Uterus (tissue), 4 donors: Measurements from ENCODE around the gene KCNK13. TPM values are rescaled to one million over a fixed set of nuclear protein-coding genes. Genes with fewer than 3 reads are reported as not detected.

Experiments
- DNase-seq, 2 donors: peaks; one replicate each; pipeline ENCODE4 v3.0.0-alpha.2; 2019 to 2020
- H3K27ac ChIP-seq, 2 donors: fragments of 200-600 bp; sonication (generic); 1 replicate in 1 of 2; 2 replicates in 1 of 2; pipeline ENCODE4 v1.5.1; 2016 to 2018
- H3K27me3 ChIP-seq, 2 donors: fragments of 200-600 bp; sonication (generic); one replicate each; pipeline ENCODE4 v1.5.1; 2018 to 2019; ENCODE audit warnings: control low read depth in 1 of 2
- H3K36me3 ChIP-seq, 2 donors: fragments of 200-600 bp; sonication (generic); one replicate each; pipeline ENCODE4 v1.5.1; 2019; ENCODE audit warnings: control low read depth in 1 of 2
- H3K4me1 ChIP-seq, 2 donors: fragments of 200-600 bp; sonication (generic); one replicate each; pipeline ENCODE4 v1.5.1; 2018 to 2019; ENCODE audit warnings: control low read depth in 1 of 2
- H3K4me3 ChIP-seq, 2 donors: fragments of 200-600 bp; sonication (generic); 1 replicate in 1 of 2; 2 replicates in 1 of 2; pipeline ENCODE4 v1.5.1; 2018 to 2019; ENCODE audit warnings: mild to moderate bottlenecking in 1 of 2
- H3K9me3 ChIP-seq, 2 donors: fragments of 200-600 bp; sonication (generic); one replicate each; pipeline ENCODE4 v1.5.1; 2019; ENCODE audit warnings: control low read depth in 1 of 2
- CTCF ChIP-seq, 4 experiments: fragments of 200-600 bp in 2 of 4; fragments of 450-650 bp in 2 of 4; sonication (generic) in 2 of 4; IDR thresholded peaks; one replicate each; pipeline ENCODE4 v1.5.1; 2016 to 2019; ENCODE audit warnings: antibody characterized with exemption in 4 of 4, mild to moderate bottlenecking in 2 of 4, moderate library complexity in 1 of 4
- POLR2A ChIP-seq, 2 donors: fragments of 450-650 bp; IDR thresholded peaks; one replicate each; pipeline ENCODE4 v1.6.1; 2016; ENCODE audit warnings: antibody characterized with exemption in 2 of 2, mild to moderate bottlenecking in 1 of 2, moderate library complexity in 1 of 2
- intact Hi-C: fragments of 100-400 bp; cut with DNase I; formaldehyde crosslinking; loops from one replicate; pipeline ENCODE4 v1.15.1; 2023; ENCODE audit warnings: low total_unique reads
- total RNA-seq, 4 donors: library from RNA; depleted of rRNA in 3 of 4; stranded (reverse); fragments of >200 nt in 3 of 4; gene quantifications; one replicate each; pipeline versions ENCODE4 v1.1.0 to v1.2.4, GENCODE V29; 2014 to 2023
- donor health status: DM: yes; HTN: yes; CAD: no.

The KCNK13 gene
- total RNA-seq, 4 donors from 2014 or later: 0.14 TPM; not detected in 3

GRCh38 chr14:90060965-90061684 is 669 bp upstream of the KCNK13 start:
- TF ChIP-seq CTCF (IDR thresholded peaks at IDR 0.05) (no peak), POLR2A (IDR thresholded peaks at IDR 0.05) (no peak)
- peak overlapping the region in 1 of 2 donors; percentile 4 for H3K4me3 ChIP-seq
- intact Hi-C loops: no loop called here
- H3K27ac ChIP-seq: no peak overlapping the region
- peaks cover 0 to 33% of the 10 kb centered on the region in 2 donors for H3K27me3 ChIP-seq
- no peaks in the 10 kb centered on the region for H3K36me3 ChIP-seq
- H3K9me3 ChIP-seq: no peaks in the 10 kb centered on the region
- H3K4me1 ChIP-seq: peaks cover 0 to 25% of the 10 kb centered on the region in 2 donors
- no peak for DNase-seq

GRCh38 chr14:90062127-90062794 is 467 bp downstream of the KCNK13 start:
- Histone ChIP-seq H3K4me3 (no peak overlapping the region), H3K27ac (no peak overlapping the region), H3K36me3 (no peaks in the 10 kb centered on the region), H3K4me1 (peaks cover 0 to 25% of the 10 kb centered on the region in 2 donors), H3K27me3 (peaks cover 0 to 32% of the 10 kb centered on the region in 2 donors), H3K9me3 (no peaks in the 10 kb centered on the region)
- intact Hi-C loops: no loop called here
- DNase-seq: no peak
- no peak for TF ChIP-seq POLR2A (IDR thresholded peaks at IDR 0.05)
- no peak for TF ChIP-seq CTCF (IDR thresholded peaks at IDR 0.05)

- Histone ChIP-seq H3K36me3 (no peaks in the 10 kb centered on the region), H3K9me3 (no peaks in the 10 kb centered on the region), H3K27ac (no peak overlapping the region), H3K4me3 (no peak overlapping the region), H3K27me3 (peaks cover 0 to 31% of the 10 kb centered on the region in 2 donors), H3K4me1 (peaks cover 0 to 25% of the 10 kb centered on the region in 2 donors)
- intact Hi-C loops: no loop called here
- no peak for DNase-seq
- no peak for TF ChIP-seq CTCF (IDR thresholded peaks at IDR 0.05)
- TF ChIP-seq POLR2A (IDR thresholded peaks at IDR 0.05): no peak
Observed at GRCh38 chr14:90062822-90063539, 1.2 kb downstream of the KCNK13 start.

- Histone ChIP-seq H3K27me3 (no peaks in the 10 kb centered on the region), H3K4me1 (no peaks in the 10 kb centered on the region), H3K4me3 (no peak overlapping the region), H3K36me3 (no peaks in the 10 kb centered on the region), H3K27ac (no peak overlapping the region), H3K9me3 (no peaks in the 10 kb centered on the region)
- no peak for DNase-seq
- TF ChIP-seq CTCF (IDR thresholded peaks at IDR 0.05): no peak
- no peak for TF ChIP-seq POLR2A (IDR thresholded peaks at IDR 0.05)
- intact Hi-C loops: no loop called here
Observed at GRCh38 chr14:90072350-90072749, 10.6 kb downstream of the KCNK13 start.

- Histone ChIP-seq H3K9me3 (no peaks in the 10 kb centered on the region), H3K4me1 (no peaks in the 10 kb centered on the region), H3K36me3 (no peaks in the 10 kb centered on the region), H3K27ac (no peak overlapping the region), H3K27me3 (no peaks in the 10 kb centered on the region), H3K4me3 (no peak overlapping the region)
- no peak for TF ChIP-seq CTCF (IDR thresholded peaks at IDR 0.05)
- TF ChIP-seq POLR2A (IDR thresholded peaks at IDR 0.05): no peak
- intact Hi-C loops: no loop called here
- no peak for DNase-seq
Observed at GRCh38 chr14:90079576-90079975, 17.8 kb downstream of the KCNK13 start.
